AG04450 (cell line): Measurements from ENCODE around the gene ACVR2B. TPM values are rescaled to one million over a fixed set of nuclear protein-coding genes. Genes with fewer than 3 reads are reported as not detected.
A peak's percentile ranks its signal among the peaks of the same experiment; 100 is the strongest.

ENCODE experiments used
- CTCF ChIA-PET: fragments of 300-600, 350-600 bp; formaldehyde crosslinking; extraction: SDS; loops from one replicate; lab custom pipeline; 2022; ENCODE audit warnings: antibody characterized with exemption, inconsistent platforms; lab: Charles Lee
- POLR2A ChIA-PET: fragments of 350-600 bp; formaldehyde crosslinking; extraction: SDS; loops from one replicate; lab custom pipeline; 2021; ENCODE audit warnings: antibody characterized with exemption, inconsistent platforms; lab: Yijun Ruan, JAX
- DNase-seq: peaks from one replicate; pipeline ENCODE4 v3.0.0-alpha.2; 2011; ENCODE audit warnings: low read depth, low spot score
- H3K27ac ChIP-seq: one replicate; pipeline ENCODE4 v1.5.1; 2012; ENCODE audit warnings: low read depth, low read length, control low read depth
- H3K27me3 ChIP-seq: one replicate; pipeline ENCODE4 v1.6.0; 2012; ENCODE audit warnings: low read length; ENCODE audit not compliant: control insufficient read depth, insufficient read depth
- H3K4me3 ChIP-seq: 2 replicates; pipeline ENCODE4 v1.5.1; 2011; ENCODE audit warnings: mild to moderate bottlenecking, low read depth, low read length, control low read depth
- H3K9me3 ChIP-seq: 2 replicates; pipeline ENCODE4 v1.5.1; 2012; ENCODE audit warnings: low read length; ENCODE audit not compliant: control insufficient read depth, insufficient read depth
- polyA plus RNA-seq: library from polyadenylated mRNA; depleted of rRNA; stranded (reverse); fragments of >200 nt; gene quantifications from 2 replicates; pipeline ENCODE4 v1.2.3, GENCODE V29; 2011
- TF ChIP-seq, protein P1 (sequence below): IDR thresholded peaks from 2 replicates; pipeline ENCODE4 v1.5.1; 2011; ENCODE audit warnings: low read depth, low read length, control low read depth, inconsistent platforms

ACVR2B gene
- polyA plus RNA-seq, 1 experiment = 1.0 TPM

DNA sequence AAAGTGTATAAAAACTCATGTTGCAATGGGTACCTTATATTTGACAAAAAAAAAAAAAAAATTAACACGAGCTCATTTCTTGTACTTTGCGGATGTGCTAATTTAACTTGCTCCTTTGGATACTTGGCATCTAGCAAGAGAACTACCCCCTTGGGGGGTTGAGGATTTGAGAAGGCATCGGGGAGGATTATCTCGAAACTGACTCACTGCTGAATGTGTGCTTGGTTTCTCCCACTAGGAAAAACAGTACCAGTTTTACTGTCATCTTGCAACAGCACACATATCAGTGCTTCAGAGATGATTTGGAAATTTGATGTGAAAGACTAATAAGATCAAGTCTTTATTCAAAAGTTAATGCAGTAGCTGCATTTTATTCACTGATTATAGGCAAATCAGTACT is 43.3 kb downstream of the ACVR2B start:
- no peak for DNase-seq
- CTCF ChIA-PET = interaction anchor here (0.6 to 3.1 kb wide), 31 partner anchors 9 to 1690 kb away, joined by 3 to 35 read pairs (median 7); partner anchors contain the start of genes ACAA1 and XYLB
- POLR2A ChIA-PET = interaction anchor here (0.6 to 0.7 kb wide), 5 partner anchors 11 to 581 kb away, joined by 3 to 16 read pairs (median 4); no protein-coding TSS in a partner anchor
- TF ChIP-seq, protein P1, sequence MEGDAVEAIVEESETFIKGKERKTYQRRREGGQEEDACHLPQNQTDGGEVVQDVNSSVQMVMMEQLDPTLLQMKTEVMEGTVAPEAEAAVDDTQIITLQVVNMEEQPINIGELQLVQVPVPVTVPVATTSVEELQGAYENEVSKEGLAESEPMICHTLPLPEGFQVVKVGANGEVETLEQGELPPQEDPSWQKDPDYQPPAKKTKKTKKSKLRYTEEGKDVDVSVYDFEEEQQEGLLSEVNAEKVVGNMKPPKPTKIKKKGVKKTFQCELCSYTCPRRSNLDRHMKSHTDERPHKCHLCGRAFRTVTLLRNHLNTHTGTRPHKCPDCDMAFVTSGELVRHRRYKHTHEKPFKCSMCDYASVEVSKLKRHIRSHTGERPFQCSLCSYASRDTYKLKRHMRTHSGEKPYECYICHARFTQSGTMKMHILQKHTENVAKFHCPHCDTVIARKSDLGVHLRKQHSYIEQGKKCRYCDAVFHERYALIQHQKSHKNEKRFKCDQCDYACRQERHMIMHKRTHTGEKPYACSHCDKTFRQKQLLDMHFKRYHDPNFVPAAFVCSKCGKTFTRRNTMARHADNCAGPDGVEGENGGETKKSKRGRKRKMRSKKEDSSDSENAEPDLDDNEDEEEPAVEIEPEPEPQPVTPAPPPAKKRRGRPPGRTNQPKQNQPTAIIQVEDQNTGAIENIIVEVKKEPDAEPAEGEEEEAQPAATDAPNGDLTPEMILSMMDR = no peak
- no peaks in the 10 kb centered on the region for H3K27me3 ChIP-seq
- H3K4me3 ChIP-seq = peak overlapping the region; percentile 89
- H3K27ac ChIP-seq = no peak overlapping the region
- peaks cover 2% of the 10 kb centered on the region; the same call in 1 of the 2 replicates for H3K9me3 ChIP-seq

DNA sequence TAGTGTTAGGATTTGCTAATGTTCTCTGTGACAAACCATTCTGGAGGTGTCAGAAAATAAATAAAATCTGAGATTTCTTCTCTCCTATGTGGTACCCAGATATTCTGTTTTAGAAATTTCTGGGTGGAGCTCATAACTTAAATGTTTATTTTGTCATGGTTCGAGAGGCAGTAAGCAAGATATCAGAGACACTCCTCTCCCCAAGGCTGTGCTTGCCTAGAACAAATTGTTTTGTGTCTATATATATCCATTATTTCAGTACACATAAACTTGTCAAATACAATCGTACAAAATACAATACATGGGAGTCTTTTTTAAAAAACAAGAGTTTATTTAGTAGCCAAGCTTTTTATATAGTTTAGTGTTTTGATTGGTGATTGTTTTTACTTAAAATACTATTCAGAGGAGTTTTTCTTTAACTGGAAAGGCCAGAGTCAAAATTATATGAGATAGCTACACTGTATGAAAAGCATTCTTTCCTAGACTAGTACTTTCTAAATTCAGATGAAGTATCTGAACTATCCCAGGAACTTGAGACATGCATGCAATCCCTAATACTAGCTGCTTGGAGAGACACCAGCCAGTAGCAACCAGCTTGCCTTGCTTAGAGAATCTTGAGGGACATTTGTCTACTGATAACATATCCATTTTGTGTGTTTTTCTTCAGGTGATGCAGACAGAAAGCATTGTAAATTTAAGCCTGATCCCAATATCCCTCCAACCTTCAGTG is 47.2 kb downstream of the ACVR2B start:
- Histone ChIP-seq H3K27ac (no peak overlapping the region), H3K9me3 (peaks cover 2% of the 10 kb centered on the region; the same call in 1 of the 2 replicates), H3K27me3 (no peaks in the 10 kb centered on the region), H3K4me3 (no peak overlapping the region)
- CTCF ChIA-PET = interaction anchor here (0.9 to 7.0 kb wide), 3 partner anchors 20 to 150 kb away, joined by 4 to 51 read pairs (median 6); no protein-coding TSS in a partner anchor
- TF ChIP-seq, protein P1 = no peak
- POLR2A ChIA-PET = no interaction called here
- no peak for DNase-seq

DNA sequence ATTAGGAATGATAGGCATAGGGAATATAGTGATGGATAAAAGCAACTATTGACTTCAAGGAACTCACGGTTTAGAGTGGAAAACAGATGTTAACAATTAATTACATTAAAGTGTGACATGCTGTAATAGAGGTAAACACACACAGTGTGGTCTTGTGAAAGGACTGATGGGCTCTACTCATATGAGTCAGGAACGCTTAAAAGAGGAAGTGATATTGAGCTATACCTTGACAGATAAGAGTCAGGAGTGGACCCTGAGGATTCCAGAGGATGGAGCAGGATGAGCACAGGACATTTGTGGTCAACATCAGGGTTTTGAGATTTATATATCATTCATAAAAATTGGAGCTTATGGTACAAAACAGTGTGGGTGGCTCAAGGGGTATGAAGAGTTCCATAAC is 53.4 kb downstream of the ACVR2B start:
- TF ChIP-seq, protein P1 = no peak
- H3K27me3 ChIP-seq = no peaks in the 10 kb centered on the region
- POLR2A ChIA-PET = no interaction called here
- DNase-seq = no peak
- CTCF ChIA-PET = interaction anchor here (1.1 to 8.9 kb wide), 2 partner anchors 15 to 161 kb away, joined by 4 to 100 read pairs; partner anchors contain the start of gene XYLB
- no peak overlapping the region for H3K4me3 ChIP-seq
- no peaks in the 10 kb centered on the region for H3K9me3 ChIP-seq
- H3K27ac ChIP-seq = no peak overlapping the region

DNA sequence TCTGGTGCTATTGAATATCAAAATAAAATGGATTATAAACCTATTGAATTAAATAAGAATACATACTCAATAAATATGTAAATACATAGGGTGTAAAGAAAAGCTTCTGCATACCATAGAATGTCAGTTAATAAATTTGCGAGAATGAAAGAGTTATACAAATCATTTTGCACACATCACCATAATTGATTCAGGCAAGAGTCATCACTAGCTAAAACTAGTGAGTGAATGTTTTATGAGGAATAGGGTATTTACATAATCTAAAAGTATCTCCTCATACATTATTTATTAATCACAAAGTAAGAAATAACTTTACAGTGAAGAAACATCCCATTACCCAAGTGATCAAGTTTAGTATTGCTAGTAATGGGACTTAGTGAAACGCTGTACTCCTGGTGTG is 56.0 kb downstream of the ACVR2B start:
- DNase-seq = no peak
- Histone ChIP-seq H3K27me3 (no peaks in the 10 kb centered on the region), H3K9me3 (no peaks in the 10 kb centered on the region), H3K4me3 (no peak overlapping the region), H3K27ac (no peak overlapping the region)
- ChIA-PET POLR2A (interaction anchor here (0.7 kb wide), 1 partner anchor 14 kb away, joined by 5 read pairs; the partner anchor contains the start of gene EXOG), CTCF (interaction anchor here (1.9 to 8.9 kb wide), 3 partner anchors 13 to 141 kb away, joined by 8 to 100 read pairs (median 23); partner anchors contain the start of gene EXOG)
- TF ChIP-seq, protein P1 = no peak

DNA sequence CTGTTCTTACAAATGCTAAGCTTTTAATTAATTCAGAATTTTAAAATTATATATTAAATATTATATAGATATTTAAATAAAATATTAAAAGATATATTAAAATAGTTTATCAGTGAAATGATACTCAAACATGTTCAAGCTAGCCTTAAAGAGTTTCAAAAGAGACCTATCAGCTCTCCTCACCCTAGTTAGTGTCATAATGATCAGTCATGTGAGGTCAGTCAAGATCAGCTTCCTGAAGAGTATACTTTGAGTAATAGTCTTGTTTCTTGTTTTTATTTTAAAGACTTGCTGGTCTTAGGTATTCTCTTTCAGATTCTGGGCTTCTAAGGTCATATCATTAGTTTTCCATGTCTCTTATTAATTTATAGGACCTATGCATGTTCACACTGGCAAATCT is 56.9 kb downstream of the ACVR2B start:
- CTCF ChIA-PET = interaction anchor here (1.0 to 8.9 kb wide), 5 partner anchors 12 to 489 kb away, joined by 4 to 100 read pairs (median 8); partner anchors contain the start of gene EXOG

More for the DNA sequence above, 56.9 kb downstream of the ACVR2B start:
- no peak overlapping the region for H3K4me3 ChIP-seq
- DNase-seq = no peak
- H3K27me3 ChIP-seq = no peaks in the 10 kb centered on the region
- no peak overlapping the region for H3K27ac ChIP-seq
- TF ChIP-seq, protein P1 = no peak
- POLR2A ChIA-PET = no interaction called here
- H3K9me3 ChIP-seq = no peaks in the 10 kb centered on the region
